ENCODE measurements around the gene MB21D2.

Gene MB21D2

DNA sequence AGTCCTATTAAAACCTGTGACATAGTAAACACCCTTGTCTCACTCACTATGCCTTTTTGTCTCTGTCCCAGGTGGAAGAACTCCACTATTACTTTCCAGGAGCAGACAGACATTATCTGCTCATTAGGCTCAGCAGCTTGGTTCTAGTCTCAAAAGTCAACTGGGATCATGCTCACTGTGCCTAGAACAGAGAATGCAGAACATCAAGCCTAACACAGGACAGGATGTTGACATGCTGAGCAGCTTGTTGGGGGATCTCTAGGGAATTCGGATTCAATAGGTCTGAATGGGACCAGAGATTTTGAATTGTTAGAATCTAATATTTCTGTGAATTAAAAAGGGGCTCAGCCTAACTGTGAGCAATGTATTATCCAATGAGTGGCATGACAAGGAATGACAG, 6.4 kb downstream of the MB21D2 start:
- no peak overlapping the region for H2AFZ ChIP-seq (ENCODE audit: low read length)
- DNase-seq = no peak
- H3K79me2 ChIP-seq (ENCODE audit: low read length) = peaks cover 24% of the 10 kb centered on the region
- no peaks in the 10 kb centered on the region for H3K4me1 ChIP-seq (ENCODE audit: low read length)
- no peak overlapping the region for H3K4me2 ChIP-seq (ENCODE audit: low read depth, low read length)
- H4K20me1 ChIP-seq (ENCODE audit: insufficient read depth, low read length) = no peaks in the 10 kb centered on the region
- no peaks in the 10 kb centered on the region for H3F3A ChIP-seq (ENCODE audit: insufficient read depth, low read length)
- no peak overlapping the region for H3K4me3 ChIP-seq (ENCODE audit: low read length)
- no peak for TF ChIP-seq EZH2 (optimal IDR thresholded peaks at IDR 0.05; ENCODE audit: low read depth, low read length)
- TF ChIP-seq EZH2phosphoT487 (IDR thresholded peaks at IDR 0.05; ENCODE audit: low read length) = no peak
- TF ChIP-seq, protein P1, sequence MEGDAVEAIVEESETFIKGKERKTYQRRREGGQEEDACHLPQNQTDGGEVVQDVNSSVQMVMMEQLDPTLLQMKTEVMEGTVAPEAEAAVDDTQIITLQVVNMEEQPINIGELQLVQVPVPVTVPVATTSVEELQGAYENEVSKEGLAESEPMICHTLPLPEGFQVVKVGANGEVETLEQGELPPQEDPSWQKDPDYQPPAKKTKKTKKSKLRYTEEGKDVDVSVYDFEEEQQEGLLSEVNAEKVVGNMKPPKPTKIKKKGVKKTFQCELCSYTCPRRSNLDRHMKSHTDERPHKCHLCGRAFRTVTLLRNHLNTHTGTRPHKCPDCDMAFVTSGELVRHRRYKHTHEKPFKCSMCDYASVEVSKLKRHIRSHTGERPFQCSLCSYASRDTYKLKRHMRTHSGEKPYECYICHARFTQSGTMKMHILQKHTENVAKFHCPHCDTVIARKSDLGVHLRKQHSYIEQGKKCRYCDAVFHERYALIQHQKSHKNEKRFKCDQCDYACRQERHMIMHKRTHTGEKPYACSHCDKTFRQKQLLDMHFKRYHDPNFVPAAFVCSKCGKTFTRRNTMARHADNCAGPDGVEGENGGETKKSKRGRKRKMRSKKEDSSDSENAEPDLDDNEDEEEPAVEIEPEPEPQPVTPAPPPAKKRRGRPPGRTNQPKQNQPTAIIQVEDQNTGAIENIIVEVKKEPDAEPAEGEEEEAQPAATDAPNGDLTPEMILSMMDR (IDR thresholded peaks at IDR 0.05; ENCODE audit: low read length) = no peak
- no peaks in the 10 kb centered on the region for H3K9me2 ChIP-seq (replicated peaks; ENCODE audit: insufficient read depth, low read length)
- no peaks in the 10 kb centered on the region for H3K9me3 ChIP-seq (replicated peaks; ENCODE audit: insufficient read depth, low read length)
- no peak overlapping the region for H3K27ac ChIP-seq (ENCODE audit: low read length)
- no peaks in the 10 kb centered on the region for H3K36me3 ChIP-seq (replicated peaks; ENCODE audit: insufficient read depth, low read length)
- H3K9ac ChIP-seq (ENCODE audit: low read length) = no peak overlapping the region
- no peaks in the 10 kb centered on the region for H3K27me3 ChIP-seq (replicated peaks; ENCODE audit: insufficient read depth, low read length)

DNA sequence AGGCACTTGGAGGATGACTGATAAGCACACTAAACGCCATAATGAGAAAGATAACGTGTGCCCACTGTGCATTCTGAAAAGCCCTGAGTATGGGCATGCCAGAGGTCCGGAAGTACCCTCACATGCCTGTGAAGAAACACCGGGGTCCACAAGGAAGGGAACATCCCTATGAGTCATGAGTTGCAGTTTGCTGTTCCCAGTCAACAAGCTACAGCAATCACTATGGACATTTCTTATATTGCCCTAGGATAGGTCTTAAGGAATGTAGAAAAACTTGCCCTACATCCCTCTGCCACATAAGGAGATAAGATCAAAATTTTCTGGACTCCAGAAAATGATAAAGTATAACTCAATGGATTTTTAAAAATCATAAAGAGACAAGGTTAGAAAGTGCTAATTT, 9.9 kb downstream of the MB21D2 start:
- H3K4me1 ChIP-seq (ENCODE audit: low read length) = no peaks in the 10 kb centered on the region
- no peaks in the 10 kb centered on the region for H3K9me3 ChIP-seq (replicated peaks; ENCODE audit: insufficient read depth, low read length)
- no peak overlapping the region for H3K9ac ChIP-seq (ENCODE audit: low read length)
- H3K9me2 ChIP-seq (replicated peaks; ENCODE audit: insufficient read depth, low read length) = no peaks in the 10 kb centered on the region
- no peak overlapping the region for H3K27ac ChIP-seq (ENCODE audit: low read length)
- H3K79me2 ChIP-seq (ENCODE audit: low read length) = 0 out of 2 replicates have a peak, but pooled peaks cover 15% of the 10 kb centered on the region
- no peaks in the 10 kb centered on the region for H3K27me3 ChIP-seq (replicated peaks; ENCODE audit: insufficient read depth, low read length)
- no peaks in the 10 kb centered on the region for H3K36me3 ChIP-seq (replicated peaks; ENCODE audit: insufficient read depth, low read length)
- TF ChIP-seq EZH2phosphoT487 (IDR thresholded peaks at IDR 0.05; ENCODE audit: low read length) = no peak
- TF ChIP-seq, protein P1 (IDR thresholded peaks at IDR 0.05; ENCODE audit: low read length) = no peak
- TF ChIP-seq EZH2 (optimal IDR thresholded peaks at IDR 0.05; ENCODE audit: low read depth, low read length) = no peak
- no peak for DNase-seq
- H3K4me2 ChIP-seq (ENCODE audit: low read depth, low read length) = no peak overlapping the region
- H3K4me3 ChIP-seq (ENCODE audit: low read length) = no peak overlapping the region
- no peaks in the 10 kb centered on the region for H3F3A ChIP-seq (ENCODE audit: insufficient read depth, low read length)
- H2AFZ ChIP-seq (ENCODE audit: low read length) = no peak overlapping the region
- no peaks in the 10 kb centered on the region for H4K20me1 ChIP-seq (ENCODE audit: insufficient read depth, low read length)

DNA sequence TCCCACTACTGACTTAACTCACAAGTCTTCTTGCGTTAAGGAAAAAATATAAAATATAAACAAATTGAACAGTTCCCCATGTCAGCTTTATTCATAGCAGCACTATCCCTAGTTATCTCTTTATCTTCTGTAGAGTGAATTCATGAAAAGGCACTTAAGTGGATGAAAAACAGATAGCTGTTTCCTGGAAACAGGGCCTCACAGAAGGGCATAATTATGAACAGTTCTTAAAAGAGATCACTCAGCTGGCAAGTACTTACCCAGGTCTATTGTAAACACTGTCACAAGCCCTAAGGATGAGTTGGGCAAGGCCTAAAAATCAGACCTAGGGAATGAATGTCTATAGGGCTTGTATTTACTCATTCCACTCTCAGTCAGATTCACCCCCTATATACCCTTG, 10.7 kb downstream of the MB21D2 start:
- H3K4me3 ChIP-seq (ENCODE audit: low read length) = no peak overlapping the region
- no peaks in the 10 kb centered on the region for H4K20me1 ChIP-seq (ENCODE audit: insufficient read depth, low read length)
- no peaks in the 10 kb centered on the region for H3K36me3 ChIP-seq (replicated peaks; ENCODE audit: insufficient read depth, low read length)
- 0 out of 2 replicates have a peak, but pooled peaks cover 15% of the 10 kb centered on the region for H3K79me2 ChIP-seq (ENCODE audit: low read length)
- DNase-seq = no peak
- no peaks in the 10 kb centered on the region for H3K4me1 ChIP-seq (ENCODE audit: low read length)
- no peaks in the 10 kb centered on the region for H3K9me2 ChIP-seq (replicated peaks; ENCODE audit: insufficient read depth, low read length)
- no peaks in the 10 kb centered on the region for H3F3A ChIP-seq (ENCODE audit: insufficient read depth, low read length)
- H3K9ac ChIP-seq (ENCODE audit: low read length) = no peak overlapping the region
- no peaks in the 10 kb centered on the region for H3K9me3 ChIP-seq (replicated peaks; ENCODE audit: insufficient read depth, low read length)
- no peak overlapping the region for H3K27ac ChIP-seq (ENCODE audit: low read length)
- no peak overlapping the region for H3K4me2 ChIP-seq (ENCODE audit: low read depth, low read length)
- H3K27me3 ChIP-seq (replicated peaks; ENCODE audit: insufficient read depth, low read length) = no peaks in the 10 kb centered on the region
- no peak for TF ChIP-seq EZH2 (optimal IDR thresholded peaks at IDR 0.05; ENCODE audit: low read depth, low read length)
- TF ChIP-seq, protein P1 (IDR thresholded peaks at IDR 0.05; ENCODE audit: low read length) = no peak
- TF ChIP-seq EZH2phosphoT487 (IDR thresholded peaks at IDR 0.05; ENCODE audit: low read length) = no peak
- H2AFZ ChIP-seq (ENCODE audit: low read length) = no peak overlapping the region

All from MM.1S (cell line).